CD4-positive, alpha-beta T cell treated with Interleukin-6 for 4 hours (primary cell): ENCODE data around the gene CYP4F22.
"Not testable (repeated sequence)": the region's sequence is repeated elsewhere in the genome, so short reads cannot be mapped to it uniquely, and the experiment has no call there.

ENCODE experiments used
- DNase-seq: peaks from one replicate; pipeline ENCODE4 v3.0.0-alpha.2; 2020; ENCODE audit warnings: mixed read lengths

CYP4F22 gene

DNA sequence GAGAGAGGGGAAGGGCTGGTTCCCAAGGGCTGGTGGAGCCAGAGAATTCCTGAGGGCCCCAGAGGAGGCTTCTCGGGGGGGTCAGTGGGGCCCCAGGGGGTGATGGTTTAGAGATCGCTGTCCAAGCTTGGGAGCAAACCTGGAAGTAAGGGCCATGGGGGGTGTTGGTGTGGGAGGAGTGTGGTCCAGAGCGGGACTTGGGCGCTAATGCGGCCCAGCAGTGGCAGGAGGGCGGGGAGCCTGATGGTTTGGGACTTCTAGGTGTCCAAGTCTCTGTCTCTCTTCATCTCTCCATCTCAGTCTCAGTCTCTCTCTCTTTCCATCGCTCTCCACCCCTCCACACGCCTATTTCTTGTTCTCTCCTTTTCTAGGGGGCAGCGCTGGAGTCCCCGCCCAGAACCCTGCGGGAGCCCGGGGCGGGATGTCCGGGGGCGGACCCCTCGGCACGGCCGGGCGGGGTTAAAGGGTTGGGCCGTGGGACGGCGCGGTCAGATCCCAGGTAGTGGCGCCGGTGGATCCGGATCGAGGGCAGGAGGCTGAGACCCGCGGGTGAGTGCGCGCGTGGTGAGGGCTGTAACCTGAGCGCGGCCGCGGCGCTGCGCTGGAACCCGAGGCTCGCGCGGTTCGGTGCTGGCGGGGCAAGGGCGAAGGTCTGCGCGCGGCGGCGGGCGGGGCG is at the start of gene CYP4F22:
Gene CYP4F22 (plus strand): TSS at position 491 of the 676 bp plus-strand sequence. CDS start 16,812 bp downstream, outside the sequence.
- DNase-seq, result peak; percentile 28

DNA sequence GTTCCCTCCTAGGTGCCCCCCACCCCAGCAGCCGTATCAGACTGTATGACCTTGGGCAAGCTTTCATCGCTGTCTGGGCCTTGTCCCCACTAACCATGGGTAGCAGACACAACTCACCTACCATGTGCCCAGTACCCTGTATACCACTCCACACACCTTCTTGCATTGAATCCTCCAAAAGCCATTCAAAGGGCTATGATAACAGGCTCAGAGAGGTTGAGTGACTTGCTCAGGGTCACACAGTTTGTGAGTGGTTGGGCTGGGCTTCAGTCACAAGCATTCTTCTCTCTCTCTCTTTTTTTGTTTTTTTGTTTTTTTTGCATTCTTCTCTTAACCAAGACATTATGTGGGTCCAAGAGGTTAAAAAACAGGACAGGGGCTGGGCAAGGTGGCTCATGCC is 46.6 kb upstream of the CYP4F22 start:
- no peak for DNase-seq

DNA sequence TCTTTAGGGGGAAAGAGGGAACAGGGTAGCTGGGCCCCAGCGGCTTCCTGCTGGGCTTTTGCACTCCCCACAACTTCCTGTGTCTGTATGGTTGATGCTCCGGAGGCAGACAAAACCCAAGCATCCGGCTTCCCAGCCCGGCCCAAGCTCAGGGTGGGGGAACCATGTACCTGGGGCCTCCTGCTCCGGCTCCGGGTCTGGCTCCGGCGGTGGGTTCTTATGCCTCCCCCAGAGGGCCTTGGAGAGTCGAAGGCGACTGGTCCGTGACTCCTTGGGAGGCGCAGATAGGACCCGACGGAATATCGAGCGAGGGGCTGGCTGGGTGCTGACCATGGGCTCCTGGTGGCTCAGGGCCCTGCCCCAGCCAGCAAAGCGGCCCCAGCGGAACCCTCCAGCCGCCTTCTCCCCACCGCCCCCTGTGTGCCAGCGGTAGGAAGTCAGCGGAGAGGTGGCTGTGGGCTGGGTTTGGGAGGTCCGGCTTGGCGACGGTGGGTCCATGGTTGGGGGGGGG is 44.4 kb upstream of the CYP4F22 start:
- peak; percentile 88 for DNase-seq

DNA sequence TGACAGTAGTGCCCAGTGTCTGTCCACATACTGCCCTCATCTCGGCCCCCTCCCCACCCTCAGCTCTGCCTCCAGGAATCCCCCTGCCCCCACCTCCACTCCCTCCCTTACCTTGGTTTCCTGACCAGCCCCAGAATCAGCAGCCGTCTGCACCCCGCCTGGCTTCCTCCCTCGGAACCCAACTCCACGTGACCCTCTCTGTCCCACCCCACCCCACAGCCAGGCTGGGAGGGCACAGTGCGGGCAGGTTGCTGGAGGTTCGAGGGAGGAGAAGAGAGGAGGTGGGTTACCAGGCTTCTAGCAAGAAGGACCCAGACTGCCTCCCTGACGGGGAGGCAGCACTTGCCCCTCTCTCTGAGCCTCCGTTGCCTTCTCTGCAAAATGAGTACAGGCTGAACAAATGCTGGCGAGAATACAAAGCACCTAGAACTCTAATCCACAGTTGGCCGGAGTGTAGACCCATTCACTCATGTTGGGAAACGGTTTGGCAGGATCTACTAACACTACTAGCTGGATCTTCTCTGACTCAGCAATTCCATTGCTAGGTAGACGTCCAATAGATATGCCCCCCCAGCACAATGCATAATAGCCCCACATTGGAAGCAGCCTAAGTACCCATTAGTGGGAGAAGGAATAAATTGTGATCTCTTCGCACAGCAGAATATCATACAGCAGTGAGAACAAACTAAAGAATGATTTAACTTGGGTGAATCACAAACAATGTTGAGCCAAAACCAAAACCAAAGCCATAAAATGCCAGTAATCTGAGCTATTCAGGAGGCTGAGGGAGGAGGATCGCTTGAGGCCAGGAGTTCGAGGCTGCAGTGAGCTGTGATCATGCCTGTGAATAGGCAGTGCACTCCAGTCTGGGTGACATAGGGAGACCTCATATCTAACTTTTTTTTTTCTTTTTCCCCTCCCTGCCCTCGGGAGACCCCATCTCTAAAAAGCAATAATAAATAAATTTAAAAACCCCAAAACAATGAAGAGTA is 43.6 kb upstream of the CYP4F22 start, which contains the start of gene RASAL3:
Gene RASAL3 (minus strand): TSS at position 151 of the 992 bp plus-strand sequence. CDS start 186 bp downstream, outside the sequence.
- DNase-seq, result peak; percentile 85

DNA sequence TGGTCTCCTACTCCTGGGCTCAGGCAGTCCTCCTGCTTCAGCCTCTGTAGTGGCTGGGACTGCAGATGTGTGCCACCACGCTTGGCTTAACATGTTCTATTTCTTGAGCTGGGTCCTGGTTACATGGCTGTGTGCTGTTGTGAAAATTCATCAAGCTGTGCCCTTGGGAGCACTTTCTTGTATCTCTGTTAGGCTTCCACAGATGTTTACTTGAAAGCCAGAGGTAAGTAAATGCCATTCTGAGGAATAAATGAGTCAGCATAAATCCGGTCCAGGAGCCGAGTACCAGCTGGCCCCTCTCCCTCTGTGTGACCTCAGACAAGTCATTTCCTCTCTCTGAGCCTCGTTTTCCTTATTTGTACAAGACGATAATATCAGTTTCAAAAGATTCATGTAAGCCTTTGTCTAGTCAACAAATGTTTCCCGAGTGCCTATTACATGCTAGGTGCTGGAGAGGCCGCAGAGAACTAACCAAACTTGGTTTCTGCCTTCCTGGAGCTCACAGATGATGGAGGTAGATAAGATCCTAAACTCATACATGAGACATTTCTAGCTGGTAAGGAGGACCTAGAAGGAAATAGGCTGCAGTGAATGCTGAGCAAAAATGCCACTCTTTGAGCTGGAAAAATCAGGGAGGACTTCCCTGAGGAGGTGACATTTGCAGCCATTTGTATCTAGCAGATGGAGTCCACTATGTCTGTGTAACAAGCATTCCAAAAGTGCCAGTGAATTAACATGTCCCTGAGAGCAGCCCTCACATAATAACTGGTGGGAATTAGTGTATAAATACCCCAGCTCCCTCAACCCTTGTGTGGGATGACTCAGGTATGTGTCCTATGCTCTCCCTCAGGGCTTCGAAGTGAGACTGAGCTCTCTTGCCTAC is 41.2 kb upstream of the CYP4F22 start:
- peak; percentile 81 for DNase-seq

DNA sequence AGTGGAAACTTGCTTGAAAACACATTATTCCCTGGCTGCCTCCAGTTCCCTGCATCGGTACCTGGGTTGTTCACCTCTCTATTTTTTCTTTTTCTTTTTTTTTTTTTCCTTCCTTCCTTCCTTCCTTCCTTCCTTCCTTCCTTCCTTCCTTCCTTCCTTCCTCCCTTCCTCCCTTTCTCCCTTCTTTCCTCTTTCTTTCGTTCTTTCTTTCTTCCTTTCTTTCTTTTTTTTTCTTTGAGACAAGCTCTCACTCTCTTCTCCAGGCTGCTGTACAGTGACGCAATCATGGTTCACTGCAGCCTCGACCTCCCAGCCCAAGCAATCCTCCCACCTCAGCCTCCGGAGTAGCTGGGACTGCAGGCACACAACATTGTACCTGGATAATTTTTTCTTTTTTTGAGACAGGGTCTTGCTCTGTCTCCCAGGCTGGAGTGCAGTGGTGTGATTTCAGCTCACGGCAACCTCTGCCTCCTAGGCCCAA is 40.6 kb upstream of the CYP4F22 start:
- no peak for DNase-seq

DNA sequence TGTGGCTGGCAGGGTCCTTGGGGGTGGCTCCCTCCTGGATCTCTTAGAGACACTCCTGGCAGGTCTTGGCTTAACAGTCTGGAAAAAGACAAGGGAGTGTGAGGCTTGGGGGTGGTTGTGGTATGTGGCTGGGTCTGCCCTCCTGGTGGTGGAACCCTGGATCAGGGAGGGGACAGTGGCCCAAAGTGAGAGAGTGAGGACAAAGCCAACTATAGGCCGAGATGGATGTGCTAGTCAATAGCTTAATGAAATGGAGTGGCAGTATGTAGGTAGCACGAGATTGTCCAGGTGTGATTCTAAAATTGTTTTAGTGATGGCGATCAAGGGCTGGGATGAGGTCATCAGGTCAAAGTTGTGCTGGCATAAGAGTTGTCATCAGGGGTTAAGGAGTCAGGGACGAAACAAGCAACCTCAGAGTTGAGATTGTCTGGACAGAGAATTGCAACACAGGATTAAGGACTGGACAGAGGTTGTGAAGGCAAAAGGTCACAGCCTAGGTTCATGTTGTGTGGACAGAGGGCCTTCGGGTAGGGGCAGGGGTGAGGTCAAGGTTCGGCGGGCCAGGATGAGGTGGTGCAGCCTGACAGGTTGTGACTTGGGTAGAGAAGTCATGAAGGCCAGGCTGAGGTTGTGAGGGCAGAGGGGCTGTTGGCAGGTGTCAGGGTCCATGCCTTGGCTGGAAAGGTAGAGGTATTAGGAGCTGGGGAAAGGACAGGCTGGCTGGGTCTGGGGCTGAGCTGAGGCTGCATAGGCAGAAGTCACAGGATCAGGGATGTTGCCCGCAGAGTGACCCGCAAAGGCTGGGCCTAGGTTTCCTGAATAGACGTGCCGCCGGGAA is 39.4 kb upstream of the CYP4F22 start:
- DNase-seq, result no peak

DNA sequence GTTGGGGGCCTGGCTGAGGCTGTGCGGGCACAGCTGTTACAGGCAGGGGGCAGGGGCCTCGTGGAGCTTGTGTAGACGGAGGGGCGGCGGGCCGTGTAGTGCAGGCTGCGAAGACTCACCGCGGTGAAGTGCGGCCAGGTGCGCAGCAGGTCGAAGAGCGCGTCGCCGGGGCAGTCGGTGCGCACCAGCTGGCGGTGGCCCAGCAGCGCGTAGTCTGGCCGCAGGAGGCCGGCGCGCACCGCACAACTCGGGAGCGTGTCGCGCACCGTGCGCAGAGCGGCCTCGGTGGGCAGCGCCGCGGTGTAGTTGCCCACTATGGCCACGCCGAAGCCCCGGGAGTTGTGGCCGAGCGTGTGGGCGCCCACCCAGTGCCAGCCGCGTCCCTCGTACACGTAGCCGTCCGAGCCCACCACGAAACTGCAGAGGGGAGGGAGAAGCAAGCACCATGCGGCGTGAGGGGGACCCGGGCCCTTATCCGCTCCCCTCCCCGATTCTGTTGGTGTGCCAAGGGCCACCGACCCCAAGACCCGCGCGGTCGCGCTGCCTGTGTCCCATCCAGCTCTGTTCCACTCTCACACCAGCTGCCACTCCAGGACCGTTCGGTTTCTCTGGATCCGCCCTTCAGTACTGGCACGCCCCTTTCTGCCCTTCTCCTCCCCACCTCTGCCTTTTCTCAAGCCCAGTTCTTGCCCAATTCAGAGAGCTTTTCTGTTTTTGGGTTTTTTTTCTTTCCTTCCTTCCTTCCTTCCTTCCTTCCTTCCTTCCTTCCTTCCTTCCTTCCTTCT is 38.6 kb upstream of the CYP4F22 start:
- peak; percentile 63 for DNase-seq

DNA sequence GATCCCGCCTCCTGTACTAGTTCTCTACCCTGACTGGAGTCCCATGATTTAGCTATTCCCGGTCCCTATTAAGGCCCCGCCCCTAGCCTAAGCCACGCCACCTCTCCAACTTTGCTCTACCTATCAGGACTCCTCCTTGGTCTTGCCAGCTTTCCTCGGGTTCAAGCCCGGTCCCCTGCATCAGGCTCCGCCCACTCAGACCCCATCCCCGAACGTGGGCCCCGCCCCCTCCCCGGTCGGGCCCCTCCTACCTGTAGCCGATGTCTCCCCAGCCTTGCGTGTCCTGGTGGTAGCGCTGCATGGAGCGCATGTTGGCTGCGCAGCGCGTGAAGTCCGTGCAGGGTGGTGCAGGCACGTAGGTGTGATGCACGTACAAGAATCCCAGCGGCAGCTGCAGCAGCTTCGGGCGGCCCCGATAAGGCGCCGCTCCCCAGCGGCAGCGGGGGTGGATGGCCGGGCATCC is 36.7 kb upstream of the CYP4F22 start:
- DNase-seq, result no peak

DNA sequence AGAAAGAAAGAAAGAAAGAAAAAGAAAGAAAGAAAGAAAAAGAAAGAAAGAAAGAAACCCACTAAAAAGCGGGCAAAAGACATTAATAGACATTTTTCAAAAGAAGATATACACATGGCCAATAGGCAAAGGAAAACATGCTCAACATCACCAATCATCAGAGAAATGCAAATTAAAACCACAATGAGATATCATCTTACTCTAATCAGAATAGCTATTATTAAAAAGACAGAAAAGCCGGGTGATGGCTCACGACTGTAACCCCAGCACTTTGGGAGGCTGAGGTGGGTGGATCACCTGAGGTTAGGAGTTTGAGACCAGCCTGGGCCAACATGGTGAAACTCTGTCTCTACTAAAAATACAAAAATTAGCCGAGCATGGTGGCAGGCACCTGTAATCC is 34.5 kb upstream of the CYP4F22 start:
- not testable (repeated sequence) for DNase-seq

DNA sequence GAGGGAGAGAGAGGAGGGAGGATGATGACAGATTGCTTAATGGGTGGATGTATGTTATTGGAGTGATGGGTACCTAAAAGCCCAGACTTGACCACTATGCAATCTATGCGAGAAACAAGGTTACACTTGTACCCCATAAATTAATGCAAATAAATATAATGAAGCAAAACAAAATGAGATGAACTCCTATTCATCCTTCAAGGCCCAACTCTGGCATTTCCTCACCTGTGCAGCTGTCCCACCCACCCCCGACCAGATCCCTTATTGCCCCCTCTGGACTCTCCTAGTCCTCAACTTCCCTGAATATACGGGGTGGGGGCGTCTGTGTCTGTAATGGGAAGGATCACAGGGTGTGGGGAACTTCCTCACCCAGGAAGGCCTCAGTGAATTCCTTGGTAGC is 33.2 kb upstream of the CYP4F22 start:
- DNase-seq, result no peak

DNA sequence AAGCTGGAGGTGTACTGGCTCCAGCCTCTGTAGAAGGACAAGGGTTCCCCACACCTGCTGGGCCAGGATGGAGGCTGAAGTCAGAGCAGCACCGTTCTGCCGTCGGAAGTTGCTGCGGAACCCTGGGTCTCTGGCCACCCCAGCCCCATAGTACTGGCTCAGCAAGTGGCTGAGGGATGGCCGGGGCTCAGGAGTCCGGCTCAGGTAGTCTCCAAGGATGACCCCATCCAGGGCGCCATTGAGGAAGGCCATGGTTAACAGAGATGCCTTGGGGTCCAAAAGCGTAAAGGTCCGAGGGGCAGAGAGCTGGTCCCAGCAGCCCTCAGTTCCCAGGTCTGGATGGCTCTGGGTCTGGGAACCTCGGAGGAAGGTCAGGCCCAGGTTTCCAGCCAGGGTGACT is 32.7 kb upstream of the CYP4F22 start:
- no peak for DNase-seq

DNA sequence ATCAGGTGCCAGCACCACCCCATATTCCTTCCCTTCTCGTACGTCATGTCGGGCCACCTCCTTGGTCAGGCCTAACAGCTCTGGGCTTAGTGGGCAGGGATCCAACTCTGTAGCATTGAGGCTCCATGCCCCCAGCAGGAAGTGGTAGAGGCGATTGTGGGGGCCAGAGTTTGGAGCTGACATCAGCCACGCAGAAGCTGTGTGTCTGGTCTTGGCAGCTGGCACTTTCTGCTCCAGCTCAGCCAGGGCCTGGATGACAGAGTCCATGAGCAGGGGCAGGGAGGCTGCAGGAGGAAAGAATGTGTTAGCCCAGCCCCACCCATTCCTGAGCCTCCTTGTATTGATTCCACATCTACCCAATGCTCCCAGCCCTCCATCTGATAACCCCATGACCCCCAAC is 32.0 kb upstream of the CYP4F22 start:
- no peak for DNase-seq

DNA sequence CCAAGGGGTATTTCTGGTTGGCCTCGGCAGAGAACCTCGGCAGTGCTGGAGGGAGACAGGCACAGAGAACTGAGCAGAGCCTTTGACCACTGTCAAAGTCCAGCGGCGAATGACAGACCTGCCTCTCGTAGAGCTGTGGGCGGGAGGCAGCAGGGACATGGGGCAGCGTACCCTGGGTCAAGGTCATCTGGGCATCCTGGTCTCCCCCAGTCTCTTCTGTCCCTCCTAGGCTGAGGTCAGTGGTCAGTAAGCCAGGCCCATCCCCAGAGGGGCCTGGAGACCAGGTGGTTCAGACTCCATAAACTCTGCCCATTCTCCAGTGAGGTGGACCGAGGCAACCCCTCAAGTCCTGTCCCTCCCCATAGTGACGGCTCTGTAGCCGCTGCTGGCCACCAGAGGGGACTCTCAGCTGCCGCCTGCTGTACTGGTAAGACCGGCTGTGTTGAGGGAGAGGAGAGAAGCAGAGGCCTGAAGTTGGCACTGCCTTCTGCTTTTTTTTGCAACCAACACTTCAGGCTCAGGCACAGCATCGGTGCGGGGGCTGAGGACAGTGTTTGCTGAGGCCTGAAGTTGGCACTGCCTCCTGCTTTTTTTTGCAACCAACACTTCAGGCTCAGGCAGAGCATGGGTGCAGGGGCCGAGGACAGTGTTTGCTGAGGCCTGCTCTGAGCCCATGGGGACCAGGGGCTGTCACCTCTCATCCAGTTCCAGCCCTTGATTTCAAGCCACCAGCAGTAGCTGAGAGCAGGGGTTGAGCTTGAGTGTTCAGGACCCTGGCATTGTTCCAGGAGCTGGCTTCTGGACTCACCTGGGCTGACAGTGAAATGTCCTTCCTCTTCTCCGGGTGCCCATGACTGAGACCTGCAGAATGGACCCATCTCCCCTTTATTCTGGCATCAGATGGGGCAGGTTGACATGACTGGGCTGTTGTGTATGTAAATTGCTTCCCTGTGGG is 28.7 kb upstream of the CYP4F22 start, which contains the start of gene PGLYRP2:
Gene PGLYRP2 (minus strand): TSS at position 111 of the 955 bp plus-strand sequence. CDS start 130 bp downstream, outside the sequence.
- peak; percentile 24 for DNase-seq

DNA sequence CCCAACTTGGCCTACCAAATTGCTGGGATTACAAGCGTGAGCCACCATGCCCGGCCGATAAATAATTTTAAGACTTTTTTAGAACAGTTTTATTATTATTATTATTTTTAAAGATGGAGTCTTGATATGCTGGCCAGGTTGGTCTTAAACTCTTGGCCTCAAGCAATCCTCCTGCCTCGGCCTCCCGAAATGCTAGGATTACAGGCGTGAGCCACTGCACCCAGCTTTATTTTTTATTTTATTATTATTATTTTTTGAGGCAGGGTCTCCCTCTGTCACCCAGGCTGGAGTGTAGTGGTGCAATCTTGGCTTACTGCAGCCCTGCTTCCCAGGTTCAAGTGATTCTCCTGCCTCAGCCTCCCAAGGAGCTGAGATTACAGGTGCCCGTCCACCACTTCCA is 27.3 kb upstream of the CYP4F22 start:
- DNase-seq, result not testable (repeated sequence)

DNA sequence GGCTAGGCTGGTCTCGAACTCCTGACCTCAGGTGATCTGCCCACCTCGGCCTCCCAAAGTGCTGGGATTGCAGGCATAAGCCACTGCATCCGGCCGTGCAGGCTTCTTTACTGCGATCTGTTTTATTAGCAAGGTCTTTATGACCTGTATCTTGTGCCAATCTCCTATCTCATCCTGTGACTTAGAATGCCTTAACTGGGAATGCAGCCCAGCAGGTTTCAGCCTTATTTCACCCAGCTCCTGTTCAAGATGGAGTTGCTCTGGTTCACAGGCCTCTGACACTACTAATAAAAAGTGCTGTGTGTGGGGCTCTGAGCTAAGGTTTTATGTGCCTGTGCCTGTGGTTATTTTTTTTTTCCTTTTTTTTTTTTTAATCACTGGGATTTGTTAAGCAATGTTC is 22.6 kb upstream of the CYP4F22 start:
- not testable (repeated sequence) for DNase-seq

DNA sequence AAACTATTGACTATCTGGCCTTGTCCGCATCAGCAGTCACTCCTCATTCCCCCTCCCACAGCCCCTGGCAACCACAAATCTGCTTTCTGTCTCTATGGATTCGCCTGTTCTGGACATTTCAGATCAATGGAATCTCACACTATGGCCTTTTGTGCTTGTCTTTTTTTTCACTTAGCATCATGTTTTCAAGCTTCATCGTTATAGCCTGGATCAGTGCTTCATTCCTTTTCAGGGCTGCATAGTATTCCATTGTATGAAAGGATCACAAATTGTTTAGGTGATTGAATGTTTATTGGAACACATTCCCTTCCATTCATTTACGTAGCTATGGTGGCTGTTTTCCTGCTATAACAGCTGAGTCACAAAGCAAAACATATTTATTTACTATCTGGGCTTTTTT is 21.3 kb upstream of the CYP4F22 start:
- DNase-seq, result no peak

DNA sequence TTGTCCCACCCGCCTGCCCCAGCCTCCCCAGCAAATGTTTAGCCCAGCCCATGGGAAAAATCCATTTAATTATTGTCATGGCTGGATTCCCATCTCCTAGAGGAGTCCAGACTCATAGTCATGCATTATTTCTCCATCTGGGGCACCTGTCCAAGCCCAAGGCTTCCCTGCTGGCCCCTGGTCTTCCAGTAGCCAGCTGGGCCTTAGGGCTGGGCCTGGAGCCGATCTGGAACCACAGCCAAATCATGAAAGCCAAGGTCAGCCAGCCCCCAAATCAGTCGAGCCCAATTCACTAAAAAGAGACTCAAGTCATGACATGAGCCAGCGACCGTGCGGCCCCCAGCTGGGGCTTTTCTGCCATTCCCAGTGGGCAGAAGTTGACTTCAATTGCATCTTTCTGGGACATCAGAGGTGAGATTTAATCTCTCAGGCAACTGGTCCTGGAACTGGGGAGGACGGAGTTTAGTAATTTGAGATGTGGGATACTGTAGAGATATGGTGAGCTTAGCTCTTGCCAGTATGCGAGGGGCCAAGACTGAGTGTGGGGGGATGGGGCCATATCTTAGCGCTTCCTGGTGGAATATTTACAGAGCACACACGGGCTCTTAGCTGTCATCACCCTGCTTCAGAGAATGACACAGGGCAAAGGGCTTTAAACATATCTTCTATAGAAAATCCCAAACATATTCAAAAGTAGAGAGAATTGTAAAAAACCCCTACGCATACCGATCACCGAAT is 19.7 kb upstream of the CYP4F22 start:
- DNase-seq, result no peak
